HG03558 (cell line): ENCODE data around the gene ZDHHC24.
"Not testable (repeated sequence)": the region's sequence is repeated elsewhere in the genome, so short reads cannot be mapped to it uniquely, and the experiment has no call there.

Experiments
- ATAC-seq: cut with Tn5 transposase; IDR thresholded peaks from one replicate; pipeline ENCODE4 v1.9.1; 2021; ENCODE audit warnings: moderate number of reproducible peaks; ENCODE audit not compliant: unreplicated experiment; ENCODE audit errors: extremely low read depth

Gene ZDHHC24

GRCh38 chr11:66545701-66546367 is at the start of gene ZDHHC24:
TSS of gene ZDHHC24 (minus strand) at chr11:66546048. CDS start at chr11:66546003, 45 bp downstream.
- peak; percentile 75 for ATAC-seq

- ATAC-seq: no peak
These were observed 49.5 kb upstream of the ZDHHC24 start for GRCh38 chr11:66595245-66595904.

- ATAC-seq: no peak
These were observed 47.8 kb upstream of the ZDHHC24 start for GRCh38 chr11:66593650-66594049.

- no peak for ATAC-seq
These were observed 47.4 kb upstream of the ZDHHC24 start for GRCh38 chr11:66593303-66593635.

GRCh38 chr11:66592457-66593302 is 46.8 kb upstream of the ZDHHC24 start, which contains the start of the genes CCDC87 and CCS:
TSS of gene CCDC87 (minus strand) at chr11:66593063. CDS start at chr11:66593015, 48 bp downstream.
TSS of gene CCS (plus strand) at chr11:66593185. CDS start at chr11:66593262, 77 bp downstream.
- ATAC-seq: peak; percentile 63

GRCh38 chr11:66591175-66591574 is 45.3 kb upstream of the ZDHHC24 start:
- no peak for ATAC-seq

- ATAC-seq: no peak
These were observed 44.3 kb upstream of the ZDHHC24 start for GRCh38 chr11:66589996-66590675.

- not testable (repeated sequence) for ATAC-seq
These were observed 43.5 kb upstream of the ZDHHC24 start for GRCh38 chr11:66589315-66589714.

GRCh38 chr11:66586136-66586535 is 40.3 kb upstream of the ZDHHC24 start:
- no peak for ATAC-seq

- ATAC-seq: not testable (repeated sequence)
These were observed 39.6 kb upstream of the ZDHHC24 start for GRCh38 chr11:66585447-66585846.

- not testable (repeated sequence) for ATAC-seq
These were observed 36.8 kb upstream of the ZDHHC24 start for GRCh38 chr11:66582565-66583147.

- no peak for ATAC-seq
These were observed 35.4 kb upstream of the ZDHHC24 start for GRCh38 chr11:66581261-66581660.

GRCh38 chr11:66580803-66581202 is 35.0 kb upstream of the ZDHHC24 start:
- ATAC-seq: no peak

GRCh38 chr11:66579017-66579606 is 33.3 kb upstream of the ZDHHC24 start:
- ATAC-seq: no peak

GRCh38 chr11:66570850-66571180 is 25.0 kb upstream of the ZDHHC24 start:
- no peak for ATAC-seq

- ATAC-seq: no peak
These were observed 24.4 kb upstream of the ZDHHC24 start for GRCh38 chr11:66570079-66570849.

GRCh38 chr11:66569076-66569475 is 23.2 kb upstream of the ZDHHC24 start:
- ATAC-seq: no peak

GRCh38 chr11:66568124-66568916 is 22.5 kb upstream of the ZDHHC24 start, which contains the start of gene CTSF:
TSS of gene CTSF (minus strand) at chr11:66568606. CDS start at chr11:66568486, 120 bp downstream.
- ATAC-seq: no peak
